Endothelial cell of hepatic sinusoid (primary cell): ENCODE results near the gene CAMTA1.
"Not testable (repeated sequence)": the region's sequence is repeated elsewhere in the genome, so short reads cannot be mapped to it uniquely, and the experiment has no call there.

Experiments used
- in situ Hi-C: cut with HindIII; loops from 2 replicates; pipeline ENCODE4 v1.10.0; 2017; ENCODE audit warnings: low sequenced_read_pairs

CAMTA1 gene

GRCh38 chr1:6809461-6809860 lies 24.2 kb downstream of the CAMTA1 start:
- in situ Hi-C loops: no loop called here

GRCh38 chr1:6810146-6810734 lies 25.0 kb downstream of the CAMTA1 start:
- in situ Hi-C loops: not testable (repeated sequence)

- in situ Hi-C loops: no loop called here
Observed at GRCh38 chr1:6811583-6811982, 26.3 kb downstream of the CAMTA1 start.

DNA sequence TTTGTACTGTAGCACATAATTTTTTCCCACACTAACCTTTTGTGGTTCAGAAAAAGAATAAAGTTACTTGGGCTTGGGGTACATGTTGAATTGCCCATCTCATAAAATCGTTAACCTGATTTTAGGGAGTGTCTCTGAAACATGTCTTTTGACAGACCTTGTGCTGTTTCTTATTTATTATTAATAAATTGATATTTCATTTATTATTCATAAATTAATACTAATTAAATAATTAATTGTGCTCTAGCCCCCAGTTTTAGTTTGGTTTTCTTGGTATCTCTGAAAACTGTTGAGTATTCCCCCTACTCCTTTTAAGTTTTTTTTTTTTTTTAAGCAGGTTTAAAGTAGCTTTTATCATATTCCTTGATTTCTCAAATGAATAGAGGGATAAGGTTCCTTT lies 27.9 kb downstream of the CAMTA1 start:
- in situ Hi-C loops: no loop called here

DNA sequence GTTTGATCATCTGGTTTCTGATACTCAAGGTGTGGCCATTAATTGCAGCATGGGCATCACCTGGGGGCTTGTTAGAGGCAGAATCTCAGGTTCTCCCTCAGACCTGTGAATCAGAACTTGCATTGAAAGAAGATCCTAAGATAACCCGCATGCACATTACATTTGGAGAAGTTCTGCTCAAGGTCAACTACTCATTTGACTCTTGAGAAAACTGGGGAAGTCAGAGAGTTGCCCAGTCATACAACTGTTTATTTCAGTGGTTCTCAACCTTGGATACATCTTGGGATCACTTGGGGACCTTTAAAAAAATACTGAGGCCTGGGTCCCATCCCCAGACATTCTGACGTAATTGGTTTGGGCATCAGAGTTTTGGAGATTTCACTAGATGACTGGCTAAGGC lies 30.5 kb downstream of the CAMTA1 start:
- in situ Hi-C loops: no loop called here

DNA sequence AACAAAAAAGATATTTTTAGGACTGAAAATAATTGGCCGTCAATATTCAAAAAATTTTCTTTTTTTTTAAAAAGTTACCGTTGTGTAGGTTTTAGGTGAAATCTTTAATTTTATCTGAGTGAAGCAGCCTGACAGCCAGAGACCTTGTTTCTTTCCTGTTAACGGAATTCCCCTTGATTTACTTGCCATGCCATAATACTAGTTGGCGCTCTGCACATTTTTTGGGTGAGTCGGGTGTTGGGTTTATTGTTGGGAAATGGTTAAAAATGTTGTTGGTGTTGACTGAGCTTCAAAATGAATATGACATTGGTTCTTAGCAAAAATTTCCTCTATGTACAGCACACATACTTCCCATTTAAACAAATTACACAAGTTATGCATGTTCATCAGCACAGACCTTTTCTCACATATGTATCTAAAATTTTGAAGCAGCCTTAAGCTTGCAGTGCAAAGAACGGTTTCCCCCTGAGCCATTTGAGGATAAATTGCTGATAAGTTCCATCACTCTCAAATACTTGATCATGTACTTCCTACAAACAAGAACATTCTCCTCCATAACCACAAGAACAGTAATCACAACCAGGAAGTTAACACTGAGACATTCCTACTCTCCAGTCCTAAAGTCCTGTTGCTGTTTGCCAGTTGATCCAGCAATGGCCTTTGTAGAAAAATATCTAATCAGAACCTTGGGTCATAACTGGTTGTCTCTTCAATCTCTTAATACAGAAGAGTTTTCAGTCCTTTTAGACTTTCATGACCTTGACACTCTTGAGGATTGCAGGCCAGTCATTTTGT lies 34.2 kb downstream of the CAMTA1 start:
- in situ Hi-C loops: no loop called here

DNA sequence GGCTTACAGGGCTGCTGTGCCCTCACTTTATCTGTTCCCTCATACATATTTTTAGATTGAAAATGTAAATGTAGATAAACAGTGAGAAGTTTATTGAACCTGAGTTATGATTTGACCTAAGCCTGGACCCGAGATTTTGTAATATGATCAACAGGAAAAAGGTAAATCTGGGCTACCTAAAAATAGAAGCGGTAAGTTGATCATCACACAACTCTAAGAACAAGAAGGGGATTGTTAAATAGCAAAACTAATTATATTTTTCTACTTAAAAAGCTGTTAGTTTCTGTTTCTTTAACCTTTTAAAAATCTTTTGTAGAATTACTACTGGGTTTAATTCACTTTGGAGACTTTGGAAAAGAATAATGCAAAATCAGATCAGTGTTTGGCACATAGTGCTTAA lies 35.6 kb downstream of the CAMTA1 start:
- in situ Hi-C loops: no loop called here

- in situ Hi-C loops: no loop called here
Observed at GRCh38 chr1:6822530-6823359, 37.5 kb downstream of the CAMTA1 start.

DNA sequence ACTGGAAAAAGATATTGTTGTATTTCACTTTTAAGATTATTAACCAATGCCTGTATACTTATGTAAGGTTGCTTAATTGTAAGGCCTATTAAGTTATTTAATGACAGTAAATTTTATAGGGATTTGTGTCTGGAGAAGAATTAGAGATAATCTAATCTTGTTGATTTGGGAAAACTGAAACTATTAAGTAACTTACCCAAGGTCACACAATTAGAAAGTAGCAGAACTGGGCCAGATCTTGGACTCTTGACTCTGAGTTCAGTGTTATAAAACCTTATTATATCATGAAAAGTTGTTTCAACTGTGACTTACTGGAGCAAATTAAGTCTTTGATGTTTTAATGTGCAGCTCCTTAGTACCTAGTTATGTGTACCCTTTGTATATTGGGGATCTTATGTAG lies 38.5 kb downstream of the CAMTA1 start:
- in situ Hi-C loops: no loop called here

GRCh38 chr1:6824665-6825368 lies 39.6 kb downstream of the CAMTA1 start:
- in situ Hi-C loops: no loop called here

- in situ Hi-C loops: no loop called here
Observed at GRCh38 chr1:6825828-6826227, 40.6 kb downstream of the CAMTA1 start.

- in situ Hi-C loops: no loop called here
Observed at GRCh38 chr1:6827079-6827478, 41.8 kb downstream of the CAMTA1 start.

DNA sequence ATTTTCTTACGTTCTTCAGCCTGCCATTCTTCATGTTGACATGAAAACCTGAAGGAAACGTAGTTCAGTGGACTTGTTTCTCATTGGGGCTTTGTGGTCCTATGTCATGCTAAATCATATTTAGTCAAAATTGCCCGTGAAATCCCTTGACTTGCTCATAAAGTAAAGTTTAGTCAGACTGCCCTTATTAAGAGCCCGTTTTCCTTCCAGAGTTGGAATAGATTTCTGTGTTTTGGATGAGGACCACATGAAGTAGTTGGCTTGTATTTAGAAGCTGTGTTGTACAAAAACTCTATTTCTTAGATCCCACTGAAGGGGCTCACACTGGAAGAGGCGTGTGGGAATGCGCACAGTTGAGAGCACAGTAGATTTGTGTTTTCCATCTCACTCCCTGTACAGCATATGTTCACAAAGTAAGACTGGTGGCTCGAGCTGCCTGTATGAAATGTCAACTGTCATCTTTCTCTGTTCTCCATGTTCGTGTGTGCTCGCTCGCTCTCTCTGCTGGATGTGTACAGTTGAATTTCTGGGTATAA lies 42.4 kb downstream of the CAMTA1 start:
- in situ Hi-C loops: no loop called here

DNA sequence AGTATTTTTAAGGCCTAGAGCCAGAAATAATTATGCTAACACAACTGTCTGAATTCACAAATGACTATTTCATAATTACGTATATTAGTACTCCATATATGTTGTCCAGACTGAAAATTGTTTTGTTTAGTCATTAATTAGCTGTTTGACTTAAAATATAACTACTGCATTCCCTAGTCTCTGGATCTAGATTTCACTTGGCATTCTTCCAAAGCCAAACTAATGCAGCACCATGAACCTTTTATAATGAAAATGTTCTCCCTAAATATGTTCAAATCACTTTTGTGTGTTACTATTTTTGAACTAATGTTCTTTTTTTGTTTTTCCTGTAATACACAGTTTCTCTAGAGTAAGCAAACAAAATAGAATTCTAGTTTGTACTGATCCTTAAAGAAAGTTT lies 46.1 kb downstream of the CAMTA1 start:
- in situ Hi-C loops: no loop called here

DNA sequence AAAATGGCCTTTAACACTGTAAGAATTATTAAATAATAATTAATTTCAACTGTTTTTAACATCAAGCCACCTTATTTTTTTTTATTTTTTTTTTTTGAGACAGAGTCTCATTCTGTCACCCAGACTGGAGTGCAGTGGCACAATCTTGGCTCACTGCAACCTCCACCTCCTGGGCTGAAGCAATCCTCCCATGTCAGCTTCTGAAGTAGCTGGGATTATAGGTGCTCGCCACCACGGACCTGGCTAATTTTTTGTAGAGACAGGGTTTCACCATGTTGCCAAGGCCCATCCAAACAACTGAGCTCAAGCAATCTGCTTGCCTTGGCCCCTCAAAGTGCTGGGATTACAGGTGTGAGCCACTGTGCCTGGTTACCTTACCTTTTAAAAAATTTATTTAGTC lies 46.8 kb downstream of the CAMTA1 start:
- in situ Hi-C loops: not testable (repeated sequence)

DNA sequence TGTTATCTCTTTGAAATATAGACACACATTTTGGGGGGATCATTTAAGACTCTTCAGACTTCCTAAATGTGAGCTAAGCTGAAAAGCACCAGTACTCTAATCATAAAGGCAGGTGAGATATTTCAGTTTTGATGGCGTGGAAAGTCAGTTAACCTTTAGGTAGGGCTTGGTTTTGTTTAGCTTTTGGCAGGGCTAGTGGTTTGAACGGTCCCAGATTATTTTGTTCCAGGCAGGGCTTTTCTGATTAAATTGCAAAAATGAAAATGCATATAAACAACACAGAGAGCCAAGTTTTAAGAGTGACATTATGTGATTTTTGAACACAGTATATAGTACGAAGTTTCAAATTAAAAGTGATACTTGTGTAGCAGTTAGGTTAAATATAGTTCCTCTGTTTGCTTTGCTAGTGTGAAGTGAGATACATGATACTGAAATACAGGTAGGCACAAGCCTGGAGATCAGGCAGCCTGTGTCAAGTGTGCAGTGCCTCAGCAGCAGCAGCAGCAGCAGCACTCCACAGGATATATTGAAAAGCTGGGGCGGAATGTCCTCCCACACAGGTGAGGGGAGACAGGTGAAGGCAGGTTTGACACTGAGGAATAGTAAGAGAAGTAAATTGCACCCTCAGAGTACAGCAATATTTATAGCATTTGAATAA lies 47.4 kb downstream of the CAMTA1 start:
- in situ Hi-C loops: no loop called here

DNA sequence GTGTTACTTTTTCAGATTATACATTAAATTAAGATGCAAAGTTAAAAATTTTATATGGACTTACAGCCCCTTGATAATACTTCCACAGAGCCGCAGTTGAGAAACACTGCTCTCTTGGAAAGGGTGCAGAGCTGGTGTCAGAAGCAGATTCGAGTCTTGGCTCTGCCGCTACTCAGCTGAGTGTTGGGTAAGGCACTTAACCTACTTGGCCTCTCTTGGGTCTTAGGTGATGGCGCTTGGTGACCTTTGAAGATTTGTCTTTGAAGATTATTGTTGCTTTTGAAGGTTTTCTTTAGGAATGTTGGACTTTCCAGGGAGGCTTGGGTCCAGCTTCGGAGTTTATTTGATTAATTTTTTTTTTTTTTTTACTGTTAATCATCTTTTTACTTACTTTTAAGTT lies 48.5 kb downstream of the CAMTA1 start:
- in situ Hi-C loops: no loop called here

DNA sequence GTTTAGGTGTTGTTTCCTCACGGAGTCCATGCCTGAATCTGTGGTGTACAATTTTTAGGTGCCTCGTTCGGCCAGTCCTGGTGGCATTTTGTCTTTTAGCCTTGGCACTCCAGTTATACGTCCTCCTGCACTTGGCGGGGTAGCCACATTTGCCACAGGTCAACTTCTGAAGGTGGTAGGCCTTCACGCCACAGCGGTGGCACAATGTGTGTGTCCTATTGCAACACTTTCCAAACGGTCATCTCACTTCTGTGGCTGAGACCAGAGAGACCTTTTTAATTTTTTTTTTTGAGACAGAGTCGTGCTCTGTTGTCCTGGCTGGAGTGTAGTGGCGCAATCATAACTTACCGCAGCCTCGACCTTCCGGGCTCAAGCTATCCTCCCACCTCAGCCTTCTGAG lies 49.1 kb downstream of the CAMTA1 start:
- in situ Hi-C loops: no loop called here

GRCh38 chr1:6835139-6835538 lies 49.9 kb downstream of the CAMTA1 start:
- in situ Hi-C loops: no loop called here

GRCh38 chr1:6842301-6842700 lies 57.0 kb downstream of the CAMTA1 start:
- in situ Hi-C loops: no loop called here
